Esophagus mucosa (tissue), 1 donor: ENCODE results near the gene CHERP. TPM values are rescaled to one million over a fixed set of nuclear protein-coding genes. Genes with fewer than 3 reads are reported as not detected.
"Not testable (repeated sequence)": the region's sequence is repeated elsewhere in the genome, so short reads cannot be mapped to it uniquely, and the experiment has no call there.

Experiments used
- ATAC-seq: fragments of 200-7000 bp; cut with Tn5 transposase; one replicate; pipeline ENCODE4 v1.9.1; 2020
- total RNA-seq: library from RNA; stranded (reverse); gene quantifications from one replicate; pipeline ENCODE4 v1.2.4, GENCODE V29; 2023
- donor health status: DM: yes; HTN: yes; CAD: no.

CHERP gene
- total RNA-seq, 1 donor from 2014 or later, result 17.7 TPM

GRCh38 chr19:16472559-16472899 lies 69.7 kb downstream of the CHERP start:
- ATAC-seq, result not testable (repeated sequence)

GRCh38 chr19:16470911-16471811 lies 71.1 kb downstream of the CHERP start:
- ATAC-seq, result peak; percentile 39

GRCh38 chr19:16470541-16470910 lies 71.7 kb downstream of the CHERP start:
- ATAC-seq, result peak; percentile 9

Other genes with a start within 250 kb of the CHERP start
- gene KLF2, start 217.6 kb downstream of the CHERP start, total RNA-seq, result 5.2 TPM
- gene EPS15L1, start 70.5 kb downstream of the CHERP start, total RNA-seq, result 27.5 TPM
- gene CALR3, start 46.3 kb downstream of the CHERP start, total RNA-seq, result not detected
- 1.8 TPM for gene C19orf44, start 46.0 kb downstream of the CHERP start, total RNA-seq
- gene SLC35E1, start 30.0 kb upstream of the CHERP start, total RNA-seq, result 28.4 TPM
- 6.3 TPM for gene MED26, start 85.8 kb upstream of the CHERP start, total RNA-seq
- 50.3 TPM for gene SMIM7, start 117.7 kb upstream of the CHERP start, total RNA-seq
- 1.6 TPM for gene TMEM38A, start 118.7 kb upstream of the CHERP start, total RNA-seq
- gene NWD1, start 177.4 kb upstream of the CHERP start, total RNA-seq, result 0.20 TPM